HepG2 (cell line): ENCODE measurements around the gene METTL23. TPM values are rescaled to one million over a fixed set of nuclear protein-coding genes. Genes with fewer than 3 reads are reported as not detected.

Experiments
- FOSL1 ChIP-seq: sonication (generic); formaldehyde crosslinking; IDR thresholded peaks from 2 replicates; pipeline ENCODE4 v1.9.0; 2021; ENCODE audit warnings: missing genetic modification reagents, borderline replicate concordance
- GABPA ChIP-seq, 2 experiments: IDR thresholded peaks; 2 replicates each; pipeline ENCODE4 v1.6.1; 2011 to 2016; ENCODE audit warnings: low read depth in 2 of 2, low read length in 1 of 2, missing biosample characterization in 1 of 2, missing genetic modification characterization in 1 of 2
- PLRG1 ChIP-seq: fragments of 450-650 bp; conservative IDR thresholded peaks from 2 replicates; pipeline ENCODE4 v1.6.1; 2016
- ZNF282 ChIP-seq: fragments of 450-650 bp; IDR thresholded peaks from 2 replicates; pipeline ENCODE4 v1.6.1; 2018; ENCODE audit not compliant: partially characterized antibody
- ZNF335 ChIP-seq: sonication (generic); formaldehyde crosslinking; IDR thresholded peaks from 2 replicates; pipeline ENCODE4 v1.4.0; 2020; ENCODE audit warnings: missing genetic modification reagents
- ZNF75D ChIP-seq: sonication (generic); formaldehyde crosslinking; IDR thresholded peaks from 2 replicates; pipeline ENCODE4 v1.8.1; 2023; ENCODE audit warnings: missing genetic modification reagents, mild to moderate bottlenecking, borderline replicate concordance
- polyA plus RNA-seq, 8 experiments: library from polyadenylated mRNA; depleted of rRNA in 3 of 8; stranded (reverse) in 7 of 8; unstranded in 1 of 8; fragments of >200 nt; fragmentation: Illumina TruSeq in 4 of 8; extraction: Trizol in 4 of 8; gene quantifications; 2 replicates each; pipeline versions ENCODE4 v1.2.1 to v1.2.3, GENCODE V29; 2011 to 2016; ENCODE audit warnings: low read depth in 4 of 8, missing spikeins in 1 of 8, mixed read lengths in 1 of 8; ENCODE audit not compliant: insufficient read depth in 1 of 8
- total RNA-seq, 5 experiments: library from RNA; depleted of rRNA; stranded (reverse); fragments of >200 nt; fragmentation: Illumina TruSeq; extraction: Trizol; gene quantifications; 2 replicates each; pipeline ENCODE4 v1.2.3, GENCODE V29; 2016; ENCODE audit warnings: low read depth in 1 of 5
- TF ChIP-seq, protein P1 (sequence below), 2 experiments: sonication (generic) in 1 of 2; formaldehyde crosslinking in 1 of 2; IDR thresholded peaks; 2 replicates each; pipeline versions ENCODE4 v1.5.1 to v1.6.1; 2011 to 2020; ENCODE audit warnings: borderline replicate concordance in 1 of 2, low read depth in 1 of 2, low read length in 1 of 2, mild to moderate bottlenecking in 1 of 2, missing genetic modification reagents in 1 of 2, moderate library complexity in 1 of 2
- TF ChIP-seq, protein P2 (sequence below): sonication (generic); formaldehyde crosslinking; conservative IDR thresholded peaks from 2 replicates; pipeline ENCODE4 v1.4.0; 2020; ENCODE audit warnings: missing genetic modification reagents
- TF ChIP-seq, protein P3 (sequence below): sonication (generic); formaldehyde crosslinking; conservative IDR thresholded peaks from 2 replicates; pipeline ENCODE4 v1.5.0; 2020; ENCODE audit warnings: missing genetic modification reagents

Gene METTL23
- total and polyA plus RNA-seq, 2 of the 13 experiments (the other 11 are each of a cell fraction or from before 2014, with no cell fraction given), result 39.9 to 104 TPM

DNA sequence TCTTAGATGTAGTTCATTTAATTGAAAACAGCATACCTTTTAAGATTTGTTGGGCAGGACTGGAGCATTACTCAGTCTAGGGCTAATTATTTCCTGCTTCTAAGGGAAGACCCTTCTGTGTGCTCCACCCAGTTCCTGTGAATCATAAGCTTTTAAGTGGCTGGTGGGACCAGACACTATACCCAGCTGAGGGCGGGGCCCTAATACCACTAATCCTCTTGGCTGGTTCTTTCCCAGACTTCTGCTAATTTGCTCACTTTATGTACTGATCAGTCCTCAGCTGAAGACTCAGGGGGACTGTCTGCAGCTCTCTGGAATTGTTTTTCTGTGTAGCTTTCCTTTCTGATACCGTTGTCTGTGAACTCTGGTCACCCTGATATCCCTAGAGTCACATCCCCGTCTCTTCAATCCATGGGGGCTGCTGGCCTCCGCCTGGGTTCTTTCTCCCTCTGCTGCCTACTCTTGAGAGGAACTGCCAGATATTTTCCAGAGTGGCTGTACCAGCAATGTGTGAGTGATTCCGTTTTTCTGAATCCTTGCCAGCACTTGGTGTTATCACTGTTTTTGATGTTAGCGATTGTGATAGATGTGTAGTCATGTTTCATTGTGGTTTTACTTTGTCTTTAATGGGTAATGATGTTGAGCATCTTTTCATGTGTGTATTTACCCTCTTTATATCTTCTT, 46.3 kb downstream of the METTL23 start (continued):
- TF ChIP-seq, protein P1, sequence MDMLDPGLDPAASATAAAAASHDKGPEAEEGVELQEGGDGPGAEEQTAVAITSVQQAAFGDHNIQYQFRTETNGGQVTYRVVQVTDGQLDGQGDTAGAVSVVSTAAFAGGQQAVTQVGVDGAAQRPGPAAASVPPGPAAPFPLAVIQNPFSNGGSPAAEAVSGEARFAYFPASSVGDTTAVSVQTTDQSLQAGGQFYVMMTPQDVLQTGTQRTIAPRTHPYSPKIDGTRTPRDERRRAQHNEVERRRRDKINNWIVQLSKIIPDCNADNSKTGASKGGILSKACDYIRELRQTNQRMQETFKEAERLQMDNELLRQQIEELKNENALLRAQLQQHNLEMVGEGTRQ (IDR thresholded peaks at IDR 0.05; ENCODE audit: low read depth, low read length), result no peak
- TF ChIP-seq, protein P1 (CRISPR knock-in tag; IDR thresholded peaks at IDR 0.05; ENCODE audit: borderline replicate concordance), result no peak
- TF ChIP-seq FOSL1 (CRISPR knock-in tag), result no peak
- TF ChIP-seq, protein P2, sequence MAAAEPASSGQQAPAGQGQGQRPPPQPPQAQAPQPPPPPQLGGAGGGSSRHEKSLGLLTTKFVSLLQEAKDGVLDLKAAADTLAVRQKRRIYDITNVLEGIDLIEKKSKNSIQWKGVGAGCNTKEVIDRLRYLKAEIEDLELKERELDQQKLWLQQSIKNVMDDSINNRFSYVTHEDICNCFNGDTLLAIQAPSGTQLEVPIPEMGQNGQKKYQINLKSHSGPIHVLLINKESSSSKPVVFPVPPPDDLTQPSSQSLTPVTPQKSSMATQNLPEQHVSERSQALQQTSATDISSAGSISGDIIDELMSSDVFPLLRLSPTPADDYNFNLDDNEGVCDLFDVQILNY (CRISPR knock-in tag), result no peak
- TF ChIP-seq, protein P3, sequence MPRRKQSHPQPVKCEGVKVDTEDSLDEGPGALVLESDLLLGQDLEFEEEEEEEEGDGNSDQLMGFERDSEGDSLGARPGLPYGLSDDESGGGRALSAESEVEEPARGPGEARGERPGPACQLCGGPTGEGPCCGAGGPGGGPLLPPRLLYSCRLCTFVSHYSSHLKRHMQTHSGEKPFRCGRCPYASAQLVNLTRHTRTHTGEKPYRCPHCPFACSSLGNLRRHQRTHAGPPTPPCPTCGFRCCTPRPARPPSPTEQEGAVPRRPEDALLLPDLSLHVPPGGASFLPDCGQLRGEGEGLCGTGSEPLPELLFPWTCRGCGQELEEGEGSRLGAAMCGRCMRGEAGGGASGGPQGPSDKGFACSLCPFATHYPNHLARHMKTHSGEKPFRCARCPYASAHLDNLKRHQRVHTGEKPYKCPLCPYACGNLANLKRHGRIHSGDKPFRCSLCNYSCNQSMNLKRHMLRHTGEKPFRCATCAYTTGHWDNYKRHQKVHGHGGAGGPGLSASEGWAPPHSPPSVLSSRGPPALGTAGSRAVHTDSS (CRISPR knock-in tag), result no peak
- TF ChIP-seq GABPA (IDR thresholded peaks at IDR 0.05; ENCODE audit: low read depth, low read length), result no peak
- TF ChIP-seq GABPA (CRISPR knock-in tag; IDR thresholded peaks at IDR 0.05; ENCODE audit: low read depth), result no peak
- no peak for TF ChIP-seq ZNF282
- no peak for TF ChIP-seq PLRG1
- no peak for TF ChIP-seq ZNF335 (CRISPR knock-in tag)
- TF ChIP-seq ZNF75D (CRISPR knock-in tag), result no peak
